Neural cell (in vitro differentiated cells): ENCODE measurements around the gene DNAH8. TPM values are rescaled to one million over a fixed set of nuclear protein-coding genes. Genes with fewer than 3 reads are reported as not detected.

Experiments used
- H2AFZ ChIP-seq: fragments of 200-600, 300-800 bp; sonication (generic), shearing (Covaris generic); 2 replicates; pipeline ENCODE4 v1.6.0; 2014; ENCODE audit warnings: low read depth, mild to moderate bottlenecking, antibody characterized with exemption, low read length, moderate library complexity
- H3F3A ChIP-seq: fragments of 200-600 bp; shearing (Covaris generic); 2 replicates; pipeline ENCODE4 v1.6.1; 2016; ENCODE audit warnings: mild to moderate bottlenecking, moderate library complexity, mixed read lengths, antibody characterized with exemption, low read length; ENCODE audit not compliant: insufficient read depth, poor library complexity, severe bottlenecking
- H3K27ac ChIP-seq: fragments of 200-600, 300-800 bp; sonication (generic), shearing (Covaris generic); 2 replicates; pipeline ENCODE4 v1.5.1; 2014; ENCODE audit warnings: mild to moderate bottlenecking, low read length, moderate library complexity
- H3K27me3 ChIP-seq: fragments of 300-800, 200-600 bp; sonication (generic), shearing (Covaris generic); 2 replicates; pipeline ENCODE4 v1.6.0; 2014; ENCODE audit warnings: mild to moderate bottlenecking, low read depth, low read length, moderate library complexity; ENCODE audit not compliant: insufficient read depth
- H3K36me3 ChIP-seq: fragments of 300-800, 200-600 bp; sonication (generic), shearing (Covaris generic); 2 replicates; pipeline ENCODE4 v1.5.1; 2014; ENCODE audit warnings: mild to moderate bottlenecking, antibody characterized with exemption, low read length, moderate library complexity; ENCODE audit not compliant: insufficient read depth
- H3K4me2 ChIP-seq: fragments of 300-800, 200-600 bp; sonication (generic), shearing (Covaris generic); 2 replicates; pipeline ENCODE4 v1.6.0; 2014; ENCODE audit warnings: mild to moderate bottlenecking, low read length
- H3K4me3 ChIP-seq: fragments of 300-800, 200-600 bp; sonication (generic), shearing (Covaris generic); 2 replicates; pipeline ENCODE4 v1.5.1; 2014; ENCODE audit warnings: mild to moderate bottlenecking, low read length, moderate library complexity
- H3K79me2 ChIP-seq: fragments of 200-600 bp; shearing (Covaris generic); replicated peaks from 2 replicates; pipeline ENCODE4 v1.6.0; 2014; ENCODE audit warnings: mild to moderate bottlenecking, low read length, moderate library complexity; ENCODE audit not compliant: insufficient read depth
- H3K9ac ChIP-seq: fragments of 300-800, 200-600 bp; sonication (generic), shearing (Covaris generic); 2 replicates; pipeline ENCODE4 v1.6.1; 2016; ENCODE audit warnings: mild to moderate bottlenecking, low read length, mixed read lengths
- H3K9me2 ChIP-seq: fragments of 200-600 bp; shearing (Covaris generic); 2 replicates; pipeline ENCODE4 v1.6.1; 2016; ENCODE audit warnings: mild to moderate bottlenecking, low read length, mixed read lengths; ENCODE audit not compliant: insufficient read depth
- H3K9me3 ChIP-seq: fragments of 200-600, 300-800 bp; sonication (generic), shearing (Covaris generic); 2 replicates; pipeline ENCODE4 v1.6.1; 2016; ENCODE audit warnings: mild to moderate bottlenecking, mixed run types, low read length, moderate library complexity, mixed read lengths
- H4K20me1 ChIP-seq: fragments of 200-600 bp; shearing (Covaris generic); 2 replicates; pipeline ENCODE4 v1.6.1; 2016; ENCODE audit warnings: mild to moderate bottlenecking, mixed run types; ENCODE audit not compliant: insufficient read depth
- EP300 ChIP-seq: fragments of 450-650 bp; conservative IDR thresholded peaks from 2 replicates; pipeline ENCODE4 v1.6.1; 2014; ENCODE audit warnings: antibody characterized with exemption, mild to moderate bottlenecking, moderate library complexity; ENCODE audit not compliant: poor library complexity, severe bottlenecking
- EZH2 ChIP-seq: fragments of 200-600, 300-800 bp; shearing (Covaris generic), sonication (generic); IDR thresholded peaks from 2 replicates; pipeline ENCODE4 v1.6.1; 2014; ENCODE audit warnings: antibody characterized with exemption, low read length, borderline replicate concordance, mild to moderate bottlenecking; ENCODE audit not compliant: insufficient read depth, poor library complexity, severe bottlenecking
- MXI1 ChIP-seq: fragments of 450-650 bp; conservative IDR thresholded peaks from 2 replicates; pipeline ENCODE4 v1.6.1; 2014; ENCODE audit warnings: antibody characterized with exemption, mild to moderate bottlenecking; ENCODE audit not compliant: poor library complexity, severe bottlenecking
- POLR2AphosphoS5 ChIP-seq: IDR thresholded peaks from 2 replicates; pipeline ENCODE4 v1.6.1; 2012
- RAD21 ChIP-seq: fragments of 450-650 bp; conservative IDR thresholded peaks from 2 replicates; pipeline ENCODE4 v1.6.1; 2014; ENCODE audit warnings: antibody characterized with exemption, mild to moderate bottlenecking, moderate library complexity
- SMC3 ChIP-seq: fragments of 450-650 bp; conservative IDR thresholded peaks from 2 replicates; pipeline ENCODE4 v1.6.1; 2014; ENCODE audit warnings: antibody characterized with exemption, mild to moderate bottlenecking, moderate library complexity; ENCODE audit not compliant: poor library complexity
- TAF1 ChIP-seq: IDR thresholded peaks from 2 replicates; pipeline ENCODE4 v1.6.1; 2012; ENCODE audit warnings: low read depth
- polyA plus RNA-seq: library from polyadenylated mRNA; depleted of rRNA; stranded (reverse); fragments of >200 nt; gene quantifications from 2 replicates; pipeline ENCODE4 v1.2.3, GENCODE V29; 2014
- TF ChIP-seq, protein P1 (sequence below): IDR thresholded peaks from 2 replicates; pipeline ENCODE4 v1.6.1; 2012; ENCODE audit warnings: borderline replicate concordance
- TF ChIP-seq, protein P2 (sequence below): fragments of 450-650 bp; IDR thresholded peaks from 2 replicates; pipeline ENCODE4 v1.5.1; 2014; ENCODE audit warnings: antibody characterized with exemption, mild to moderate bottlenecking, moderate library complexity; ENCODE audit not compliant: poor library complexity, severe bottlenecking

The DNAH8 gene
- polyA plus RNA-seq, 1 donor from 2014 or later = 0.07 TPM

- H3K9ac ChIP-seq = no peak overlapping the region
- TF ChIP-seq RAD21 (no peak), EZH2 (no peak), POLR2AphosphoS5 (no peak), EP300 (no peak)
- TF ChIP-seq, protein P1, sequence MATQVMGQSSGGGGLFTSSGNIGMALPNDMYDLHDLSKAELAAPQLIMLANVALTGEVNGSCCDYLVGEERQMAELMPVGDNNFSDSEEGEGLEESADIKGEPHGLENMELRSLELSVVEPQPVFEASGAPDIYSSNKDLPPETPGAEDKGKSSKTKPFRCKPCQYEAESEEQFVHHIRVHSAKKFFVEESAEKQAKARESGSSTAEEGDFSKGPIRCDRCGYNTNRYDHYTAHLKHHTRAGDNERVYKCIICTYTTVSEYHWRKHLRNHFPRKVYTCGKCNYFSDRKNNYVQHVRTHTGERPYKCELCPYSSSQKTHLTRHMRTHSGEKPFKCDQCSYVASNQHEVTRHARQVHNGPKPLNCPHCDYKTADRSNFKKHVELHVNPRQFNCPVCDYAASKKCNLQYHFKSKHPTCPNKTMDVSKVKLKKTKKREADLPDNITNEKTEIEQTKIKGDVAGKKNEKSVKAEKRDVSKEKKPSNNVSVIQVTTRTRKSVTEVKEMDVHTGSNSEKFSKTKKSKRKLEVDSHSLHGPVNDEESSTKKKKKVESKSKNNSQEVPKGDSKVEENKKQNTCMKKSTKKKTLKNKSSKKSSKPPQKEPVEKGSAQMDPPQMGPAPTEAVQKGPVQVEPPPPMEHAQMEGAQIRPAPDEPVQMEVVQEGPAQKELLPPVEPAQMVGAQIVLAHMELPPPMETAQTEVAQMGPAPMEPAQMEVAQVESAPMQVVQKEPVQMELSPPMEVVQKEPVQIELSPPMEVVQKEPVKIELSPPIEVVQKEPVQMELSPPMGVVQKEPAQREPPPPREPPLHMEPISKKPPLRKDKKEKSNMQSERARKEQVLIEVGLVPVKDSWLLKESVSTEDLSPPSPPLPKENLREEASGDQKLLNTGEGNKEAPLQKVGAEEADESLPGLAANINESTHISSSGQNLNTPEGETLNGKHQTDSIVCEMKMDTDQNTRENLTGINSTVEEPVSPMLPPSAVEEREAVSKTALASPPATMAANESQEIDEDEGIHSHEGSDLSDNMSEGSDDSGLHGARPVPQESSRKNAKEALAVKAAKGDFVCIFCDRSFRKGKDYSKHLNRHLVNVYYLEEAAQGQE = no peak
- H3K4me2 ChIP-seq = no peak overlapping the region
- no peaks in the 10 kb centered on the region for H3K36me3 ChIP-seq
- no peaks in the 10 kb centered on the region for H3K9me3 ChIP-seq
- no peak overlapping the region for H3K4me3 ChIP-seq
- no peak overlapping the region for H2AFZ ChIP-seq
- H3K27ac ChIP-seq = no peak overlapping the region
- H3K79me2 ChIP-seq = no peaks in the 10 kb centered on the region
- no peaks in the 10 kb centered on the region for H3F3A ChIP-seq
- no peaks in the 10 kb centered on the region for H3K9me2 ChIP-seq
- no peaks in the 10 kb centered on the region for H3K27me3 ChIP-seq
- no peaks in the 10 kb centered on the region for H4K20me1 ChIP-seq
These were observed 131.7 kb downstream of the DNAH8 start for GRCh38 chr6:38846844-38847243.

GRCh38 chr6:38847497-38847896 lies 132.4 kb downstream of the DNAH8 start:
- no peaks in the 10 kb centered on the region for H3K27me3 ChIP-seq
- no peaks in the 10 kb centered on the region for H3F3A ChIP-seq
- H2AFZ ChIP-seq = no peak overlapping the region
- no peaks in the 10 kb centered on the region for H3K9me3 ChIP-seq
- no peak overlapping the region for H3K4me3 ChIP-seq
- H3K79me2 ChIP-seq = no peaks in the 10 kb centered on the region
- H3K9me2 ChIP-seq = no peaks in the 10 kb centered on the region
- H3K36me3 ChIP-seq = no peaks in the 10 kb centered on the region
- no peak for TF ChIP-seq SMC3
- no peak for TF ChIP-seq RAD21
- no peak for TF ChIP-seq POLR2AphosphoS5
- no peak for TF ChIP-seq EP300
- TF ChIP-seq, protein P2, sequence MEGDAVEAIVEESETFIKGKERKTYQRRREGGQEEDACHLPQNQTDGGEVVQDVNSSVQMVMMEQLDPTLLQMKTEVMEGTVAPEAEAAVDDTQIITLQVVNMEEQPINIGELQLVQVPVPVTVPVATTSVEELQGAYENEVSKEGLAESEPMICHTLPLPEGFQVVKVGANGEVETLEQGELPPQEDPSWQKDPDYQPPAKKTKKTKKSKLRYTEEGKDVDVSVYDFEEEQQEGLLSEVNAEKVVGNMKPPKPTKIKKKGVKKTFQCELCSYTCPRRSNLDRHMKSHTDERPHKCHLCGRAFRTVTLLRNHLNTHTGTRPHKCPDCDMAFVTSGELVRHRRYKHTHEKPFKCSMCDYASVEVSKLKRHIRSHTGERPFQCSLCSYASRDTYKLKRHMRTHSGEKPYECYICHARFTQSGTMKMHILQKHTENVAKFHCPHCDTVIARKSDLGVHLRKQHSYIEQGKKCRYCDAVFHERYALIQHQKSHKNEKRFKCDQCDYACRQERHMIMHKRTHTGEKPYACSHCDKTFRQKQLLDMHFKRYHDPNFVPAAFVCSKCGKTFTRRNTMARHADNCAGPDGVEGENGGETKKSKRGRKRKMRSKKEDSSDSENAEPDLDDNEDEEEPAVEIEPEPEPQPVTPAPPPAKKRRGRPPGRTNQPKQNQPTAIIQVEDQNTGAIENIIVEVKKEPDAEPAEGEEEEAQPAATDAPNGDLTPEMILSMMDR = no peak
- no peak for TF ChIP-seq EZH2
- no peak for TF ChIP-seq MXI1
- TF ChIP-seq, protein P1 = no peak
- TF ChIP-seq TAF1 = no peak
- H3K9ac ChIP-seq = no peak overlapping the region
- H3K4me2 ChIP-seq = no peak overlapping the region
- no peak overlapping the region for H3K27ac ChIP-seq
- H4K20me1 ChIP-seq = no peaks in the 10 kb centered on the region
